GM18526 (cell line): ENCODE data around the gene MCHR1.

ENCODE experiments used
- POLR2A ChIP-seq: IDR thresholded peaks from 3 replicates; pipeline ENCODE4 v1.6.1; 2011; ENCODE audit not compliant: insufficient read length; ENCODE audit errors: extremely low read depth

The MCHR1 gene

DNA sequence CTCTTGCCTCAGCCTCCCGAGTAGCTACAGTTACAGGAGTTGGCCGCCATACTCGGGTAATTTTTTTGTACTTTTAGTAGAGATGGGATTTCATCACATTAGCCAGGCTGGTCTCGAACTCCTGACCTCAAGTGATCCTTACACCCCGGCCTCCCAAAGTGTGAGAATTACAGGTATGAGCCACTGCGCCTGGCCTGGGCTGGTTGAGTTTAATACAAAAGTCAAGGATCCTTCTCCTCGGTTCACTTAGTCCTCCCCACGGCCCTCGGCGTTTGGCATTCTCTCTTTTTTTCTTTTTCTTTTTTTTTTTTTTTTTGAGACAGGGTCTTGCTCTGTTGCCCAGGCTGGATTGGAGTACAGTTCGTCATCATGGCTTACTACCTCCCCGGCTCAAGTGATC, 33.0 kb downstream of the MCHR1 start:
- no peak for TF ChIP-seq POLR2A

DNA sequence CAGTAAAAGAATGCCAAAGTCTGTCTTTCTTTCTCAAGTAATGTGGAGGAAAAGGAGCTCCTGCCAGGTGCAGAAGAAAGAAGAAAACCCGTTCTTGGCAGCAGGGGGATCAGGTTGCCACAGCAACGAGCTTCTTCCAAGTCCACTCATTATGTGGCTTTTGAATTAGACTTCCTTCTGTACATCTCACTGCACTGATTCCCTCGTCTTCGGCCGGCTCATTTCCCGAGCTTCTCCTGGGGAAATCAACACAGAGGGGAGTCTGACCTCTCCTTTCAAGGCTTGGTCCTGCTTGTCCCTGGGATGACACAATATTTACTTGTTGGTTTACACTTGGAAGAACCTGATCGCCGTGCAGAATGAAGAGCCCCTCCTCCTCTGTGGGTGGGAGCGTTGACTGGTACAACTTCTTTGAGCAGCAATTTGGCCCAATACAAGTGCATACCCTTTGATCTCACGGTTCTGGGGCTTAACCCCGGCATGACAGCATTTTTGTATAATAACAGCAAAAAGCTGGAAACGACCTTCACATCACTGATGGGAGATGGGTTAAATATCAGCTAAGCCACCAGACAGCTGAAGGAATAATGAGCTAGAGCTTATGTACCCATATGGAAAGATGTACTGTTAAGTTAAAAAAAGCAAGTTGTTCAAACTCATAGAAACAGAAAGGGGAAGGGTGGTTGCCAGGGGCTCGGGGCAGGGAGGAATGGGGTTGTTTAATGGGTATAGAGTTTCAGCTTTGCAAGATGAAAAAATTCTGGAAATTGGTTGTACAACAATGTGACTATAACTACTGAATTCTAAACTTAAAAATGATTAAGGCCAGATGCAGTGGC, 35.4 kb downstream of the MCHR1 start:
- TF ChIP-seq POLR2A = no peak

DNA sequence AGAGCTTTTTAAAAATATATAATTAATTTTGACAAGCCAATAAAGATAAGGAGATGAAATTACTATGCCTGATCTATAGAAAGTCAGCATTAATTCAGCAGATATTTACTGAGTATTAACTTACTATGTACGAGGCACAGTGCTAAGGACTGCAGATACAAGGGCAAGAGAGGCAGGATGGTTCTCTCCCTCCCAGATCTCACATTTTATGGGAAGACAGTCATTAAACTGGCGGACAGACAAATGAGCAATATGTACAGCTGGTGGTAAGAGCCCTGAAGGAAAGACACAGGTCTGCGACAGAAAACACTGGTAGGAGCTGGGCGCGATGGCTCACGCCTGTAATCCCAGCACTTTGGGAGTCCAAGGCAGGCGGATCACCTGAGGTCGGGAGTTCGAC, 36.8 kb downstream of the MCHR1 start:
- no peak for TF ChIP-seq POLR2A

DNA sequence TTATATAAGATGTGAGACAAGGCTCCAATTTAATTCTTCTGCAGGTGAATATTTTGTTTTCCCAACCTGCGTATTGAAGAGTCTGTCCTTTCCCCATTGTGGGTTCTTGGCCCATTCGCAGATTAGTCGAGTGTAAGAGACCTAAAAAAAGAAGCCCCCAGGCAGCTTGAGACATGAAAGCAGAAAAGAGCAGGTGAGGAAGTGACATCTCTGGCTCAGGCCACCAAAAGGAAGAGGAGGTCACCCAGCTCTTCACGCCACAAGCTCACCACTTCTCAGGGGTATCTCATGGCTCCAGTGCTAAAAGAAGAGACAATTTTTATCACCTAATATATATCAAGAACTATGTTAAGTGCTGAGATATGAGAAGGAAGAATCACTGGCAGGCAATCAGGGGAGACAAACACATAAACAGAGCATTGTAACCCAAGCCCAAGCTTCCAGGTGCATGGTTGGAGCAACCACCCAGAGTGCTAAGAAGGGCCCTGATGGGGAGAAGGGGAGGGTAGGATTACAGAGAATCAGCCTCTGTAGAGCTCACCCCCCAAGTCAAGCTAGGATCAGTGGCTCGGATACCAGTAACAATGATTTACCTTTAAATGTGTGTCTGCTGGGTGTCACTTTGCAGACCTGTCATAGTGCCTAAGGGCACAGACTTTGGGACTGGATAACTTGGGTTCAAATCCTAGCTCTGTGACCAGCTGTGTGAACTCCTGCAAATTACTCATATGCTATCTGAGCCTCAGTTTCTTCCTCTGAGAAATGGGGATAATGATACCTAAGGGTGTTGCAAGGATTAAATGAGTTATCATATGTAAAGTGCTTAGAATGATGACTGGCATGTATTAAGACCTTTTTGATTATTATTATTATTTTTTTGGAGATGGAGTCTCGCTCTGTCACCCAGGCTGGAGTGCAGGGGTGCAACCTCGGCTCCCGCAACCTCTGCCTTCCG, 39.2 kb downstream of the MCHR1 start:
- TF ChIP-seq POLR2A = no peak

DNA sequence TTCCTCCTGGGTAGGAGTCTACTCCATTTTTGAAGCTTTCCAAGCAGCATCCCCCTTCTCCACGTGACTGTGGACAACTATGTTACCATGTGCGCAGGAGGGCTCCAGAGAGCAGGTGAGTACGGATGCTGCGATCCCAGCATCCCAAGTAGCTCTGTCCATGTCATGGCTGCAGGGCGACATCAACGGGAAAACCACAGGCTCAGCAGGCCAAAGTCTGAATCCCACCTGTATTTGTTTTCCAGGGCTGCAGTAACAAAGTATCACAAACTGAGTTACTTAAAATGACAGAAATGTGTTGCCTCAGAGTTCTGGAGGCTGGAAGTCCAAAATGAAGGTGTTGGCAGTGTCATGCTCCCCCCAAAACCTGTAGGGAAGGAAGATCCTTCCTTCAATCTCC, 40.3 kb downstream of the MCHR1 start:
- no peak for TF ChIP-seq POLR2A

DNA sequence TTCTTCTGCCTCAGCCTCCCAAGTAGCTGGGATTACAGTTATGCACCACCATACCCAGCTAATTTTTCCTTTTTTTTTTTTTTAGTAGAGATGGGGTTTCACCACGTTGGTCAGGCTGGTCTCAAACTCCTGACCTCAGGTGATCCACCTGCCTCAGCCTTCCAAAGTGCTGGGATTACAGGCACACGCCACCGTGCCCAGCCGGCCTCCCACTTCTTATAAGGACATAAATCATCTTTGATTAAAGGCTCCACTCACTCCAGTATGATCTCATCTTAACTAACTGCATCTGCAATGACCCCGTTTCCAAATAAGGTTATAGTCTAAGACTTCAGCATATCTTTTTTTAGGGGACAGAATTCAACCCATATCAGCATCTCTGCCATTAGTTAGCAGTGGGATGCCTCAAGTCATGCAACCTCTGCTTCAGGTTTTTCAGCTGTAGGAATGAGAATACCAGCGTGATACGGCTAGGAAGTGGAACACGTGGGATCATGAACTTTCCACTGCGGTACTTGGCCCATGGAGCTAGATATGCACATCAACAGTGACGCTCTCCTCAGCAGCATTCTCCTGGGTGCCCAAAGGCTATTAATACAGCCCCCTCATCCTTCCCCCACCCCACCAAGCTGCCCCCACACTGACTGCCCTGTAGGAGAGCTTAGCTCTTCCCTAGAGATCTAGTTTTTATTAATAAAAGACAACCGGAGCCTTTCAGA, 41.4 kb downstream of the MCHR1 start:
- TF ChIP-seq POLR2A = no peak

DNA sequence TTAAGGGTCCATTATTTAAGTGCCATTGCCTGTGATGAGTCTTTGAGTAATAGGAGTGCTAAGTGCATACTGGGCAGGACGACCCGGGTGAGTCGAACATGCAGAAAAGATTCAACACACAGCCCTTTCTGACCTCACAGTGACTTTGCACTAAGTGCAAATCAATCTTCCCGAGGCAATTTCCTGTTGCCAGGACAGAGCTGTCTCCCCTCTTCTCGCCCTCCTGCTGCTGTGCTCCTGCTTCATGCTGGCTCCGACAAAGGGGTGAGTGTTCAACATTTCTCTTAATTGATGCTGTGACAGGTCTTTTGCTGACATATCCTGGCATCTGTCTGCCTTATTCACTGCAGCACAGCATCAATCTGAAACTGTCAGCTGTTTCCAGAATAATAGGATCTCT, 42.0 kb downstream of the MCHR1 start:
- TF ChIP-seq POLR2A = no peak

DNA sequence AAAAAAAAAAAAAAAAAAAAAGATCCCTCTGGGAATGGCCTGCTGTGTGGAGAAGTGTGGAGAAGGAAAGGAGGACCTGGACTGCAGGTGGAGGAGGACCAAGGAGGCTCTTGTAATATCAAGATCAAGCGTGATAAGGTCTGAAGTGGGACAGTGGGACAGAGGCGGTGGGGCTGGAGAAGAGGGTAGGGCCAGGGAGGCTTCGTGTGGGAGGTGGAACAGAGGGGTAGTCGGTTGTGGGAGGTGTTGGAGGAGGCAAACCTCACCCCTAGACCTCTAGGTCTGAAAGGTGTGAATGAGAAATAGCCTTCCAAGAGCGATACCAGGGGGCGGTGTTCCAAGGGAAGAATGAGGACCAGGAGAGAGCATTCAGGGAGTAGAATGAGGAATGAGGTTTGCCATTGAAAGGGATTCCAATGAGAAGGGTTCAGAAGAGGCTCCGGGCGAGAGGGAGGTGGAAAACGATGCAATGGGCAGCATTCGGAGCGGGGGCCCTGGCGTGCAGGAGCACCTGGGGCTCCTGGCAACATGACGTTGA, 44.2 kb downstream of the MCHR1 start:
- TF ChIP-seq POLR2A = no peak

DNA sequence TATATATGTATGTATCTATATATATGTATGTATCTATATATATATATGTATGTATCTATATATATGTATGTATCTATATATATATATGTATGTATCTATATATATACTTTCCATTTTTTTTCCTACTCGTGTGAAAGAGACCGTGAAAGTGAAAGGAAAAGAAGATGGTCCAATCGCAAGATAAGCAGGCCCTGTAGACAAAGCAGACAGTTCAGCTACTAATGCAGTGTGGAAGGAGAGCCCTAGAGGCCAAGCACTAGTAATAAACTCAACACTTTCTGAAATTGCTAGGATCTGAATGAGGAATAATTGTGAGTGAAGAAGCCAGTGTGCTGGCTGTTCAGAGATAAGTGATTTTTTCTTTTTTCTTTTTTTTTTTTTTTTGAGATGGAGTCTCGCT, 47.2 kb downstream of the MCHR1 start:
- no peak for TF ChIP-seq POLR2A

DNA sequence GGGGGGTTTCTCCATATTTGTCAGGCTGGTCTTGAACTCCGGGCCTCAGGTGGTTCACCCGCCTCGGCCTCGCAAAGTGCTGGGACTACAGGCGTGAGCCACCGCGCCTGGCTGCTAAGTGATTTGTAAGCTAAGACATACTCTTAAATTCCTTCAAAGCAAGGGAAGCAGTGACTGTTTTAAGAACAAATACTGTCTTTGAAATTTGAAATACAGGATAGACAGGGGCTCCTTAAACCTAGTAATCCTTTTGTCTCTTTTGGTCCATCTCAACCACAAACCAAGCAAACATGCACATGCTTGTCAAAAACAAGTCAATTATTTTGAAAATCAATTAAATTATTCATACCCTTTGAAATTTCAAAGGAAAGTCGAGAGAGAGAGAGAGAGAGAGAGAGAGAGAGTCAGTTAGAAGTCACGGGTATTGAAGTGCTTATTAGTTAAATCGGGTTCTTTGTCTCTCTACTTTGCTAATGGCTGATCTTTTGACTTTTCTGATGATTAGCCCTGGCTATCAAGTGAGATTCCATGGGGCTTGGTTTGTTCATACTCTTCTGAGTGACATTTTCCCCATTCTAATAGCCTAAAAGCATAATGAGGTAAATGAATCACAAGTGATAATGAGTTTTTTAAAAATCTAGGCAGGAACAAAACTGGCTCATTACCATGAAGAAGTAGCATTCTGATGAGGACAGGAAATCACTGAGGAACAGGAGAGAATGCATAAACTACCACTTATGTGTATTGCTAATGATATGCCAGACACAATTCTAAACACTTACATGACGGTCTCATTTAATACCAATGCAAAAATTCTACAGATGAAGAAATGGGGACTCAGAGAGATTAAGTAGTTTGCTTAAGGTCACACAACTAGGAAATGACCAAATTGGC, 48.0 kb downstream of the MCHR1 start:
- no peak for TF ChIP-seq POLR2A

DNA sequence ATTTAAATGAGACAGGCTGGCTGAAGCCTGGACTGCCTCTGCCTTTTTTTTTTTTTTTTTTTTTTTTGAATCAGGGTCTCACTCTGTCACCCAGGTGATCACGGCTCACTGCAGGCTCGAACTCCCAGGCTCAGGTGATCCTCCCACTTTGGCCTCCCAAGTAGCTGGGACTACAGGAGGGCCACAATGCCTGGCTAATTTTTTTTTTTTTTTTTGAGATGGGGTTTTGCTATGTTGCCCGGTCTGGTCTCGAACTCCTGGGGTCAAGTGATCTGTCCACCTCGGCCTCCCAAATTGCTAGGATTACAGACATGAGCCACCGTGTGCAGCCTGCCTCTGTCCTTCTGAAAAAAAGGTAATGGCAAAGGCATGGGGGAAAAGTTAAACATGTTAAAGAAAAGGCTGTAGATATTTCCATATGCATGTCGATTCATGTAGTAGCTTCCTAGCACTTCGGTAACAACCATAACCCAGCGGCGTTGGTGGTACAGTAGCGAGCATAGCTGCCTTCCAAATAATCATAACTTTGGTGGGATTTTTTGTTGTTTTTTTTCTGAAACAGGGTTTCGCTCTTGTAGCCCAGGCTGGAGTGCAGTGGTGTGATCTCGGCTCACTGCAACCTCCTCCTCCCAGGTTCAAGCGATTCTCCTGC, 48.8 kb downstream of the MCHR1 start:
- TF ChIP-seq POLR2A = no peak

DNA sequence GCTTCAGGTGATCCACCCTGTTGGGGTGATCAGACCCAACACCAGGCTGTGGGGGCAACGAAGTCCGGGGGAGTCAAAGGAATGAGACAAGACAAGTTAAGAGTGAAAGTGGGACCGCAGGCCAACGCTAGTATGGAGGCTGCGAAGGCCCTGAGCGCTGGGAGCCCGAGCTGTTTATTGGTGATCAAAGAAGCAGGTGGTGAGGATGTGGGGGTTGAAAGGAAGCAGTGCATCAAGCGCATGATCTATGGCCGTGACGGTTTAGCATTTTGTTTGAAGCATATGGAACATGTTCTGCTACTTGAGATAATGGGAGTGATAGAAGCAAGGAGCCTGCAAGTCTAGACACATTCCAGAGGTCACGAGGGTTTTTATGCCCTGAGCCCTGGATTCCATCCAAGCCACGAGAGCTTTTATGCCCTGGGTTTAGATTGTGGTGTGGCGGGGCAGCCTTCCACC, 49.5 kb downstream of the MCHR1 start:
- no peak for TF ChIP-seq POLR2A

DNA sequence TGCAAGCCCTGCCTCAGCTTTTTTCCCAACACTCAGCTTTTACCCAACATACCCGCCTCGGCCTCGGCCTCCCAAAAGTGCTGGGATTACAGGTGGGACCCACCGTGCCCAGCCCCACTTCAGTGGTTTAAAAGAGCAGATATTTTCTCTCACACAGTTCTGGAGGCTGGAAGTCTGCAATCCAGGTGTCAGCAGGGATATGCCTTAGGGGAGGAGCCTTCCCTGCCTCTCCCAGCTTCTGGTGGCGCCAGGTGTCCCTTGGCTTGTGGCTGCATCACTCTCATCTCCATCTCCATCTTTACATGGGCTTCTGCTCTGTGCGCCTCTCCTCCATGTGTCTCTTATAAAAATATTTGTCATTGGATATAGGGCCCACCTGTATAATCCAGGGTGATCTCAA, 50.0 kb downstream of the MCHR1 start:
- TF ChIP-seq POLR2A = no peak
